HCT116 (cell line): ENCODE results near the gene HSPA12A. TPM values are rescaled to one million over a fixed set of nuclear protein-coding genes. Genes with fewer than 3 reads are reported as not detected.

Source experiments
- ATAC-seq: fragments of 200-7000 bp; cut with Tn5 transposase; 2 replicates; pipeline ENCODE4 v1.9.1; 2020; ENCODE audit warnings: mild to moderate bottlenecking, moderate library complexity
- BruUV-seq: library from RNA; stranded (reverse); fragments of 400-500 nt; replicated peaks from 2 replicates; lab custom pipeline; 2021; lab: Mats Ljungman, UMichigan
- CTCF ChIA-PET: fragments of 300-600 bp; sonication (Branson Sonifier 250); formaldehyde crosslinking; loops from one replicate; lab custom pipeline; 2021; ENCODE audit warnings: antibody characterized with exemption; lab: Charles Lee
- POLR2A ChIA-PET: fragments of 300-600, 350-600 bp; sonication (Branson Sonifier 250); formaldehyde crosslinking; loops from one replicate; lab custom pipeline; 2021; ENCODE audit warnings: antibody characterized with exemption; lab: Charles Lee
- RAD21 ChIA-PET, 2 experiments: fragments of 300-600 bp; sonication (Branson Sonifier 250); formaldehyde crosslinking; loops; one replicate each; lab custom pipeline; 2023; ENCODE audit warnings: low total read pairs in 2 of 2; ENCODE audit not compliant: uncharacterized antibody in 2 of 2, unreplicated experiment in 2 of 2, low non-redundant PET in 1 of 2; lab: Charles Lee
- DNase-seq: peaks from one replicate; pipeline ENCODE4 v3.0.0-alpha.2; 2010; ENCODE audit warnings: low read depth, low spot score
- H2AFZ ChIP-seq: fragments of 200-600 bp; shearing (Covaris generic), sonication (generic); 2 replicates; pipeline ENCODE4 v1.6.1; 2017; ENCODE audit warnings: low read depth, mixed run types, mixed read lengths, antibody characterized with exemption, low read length; ENCODE audit not compliant: poor library complexity, severe bottlenecking
- H3K27ac ChIP-seq: 2 replicates; pipeline ENCODE4 v1.5.1; 2012; ENCODE audit warnings: low read depth, low read length
- H3K27me3 ChIP-seq: fragments of 200-600 bp; sonication (generic); 2 replicates; pipeline ENCODE4 v1.6.1; 2016; ENCODE audit warnings: mixed run types, low read length, mixed read lengths; ENCODE audit not compliant: insufficient read depth
- H3K36me3 ChIP-seq, 2 experiments: fragments of 200-500 bp in 1 of 2; fragments of 200-600 bp in 1 of 2; sonication (Bioruptor generic) in 1 of 2; sonication (generic) in 1 of 2; 2 replicates each; pipeline versions ENCODE4 v1.5.1 to v1.6.1; 2014 to 2016; ENCODE audit warnings: low read length in 2 of 2, inconsistent platforms in 1 of 2, mixed read lengths in 1 of 2, mixed run types in 1 of 2; ENCODE audit not compliant: insufficient read depth in 2 of 2, control insufficient read depth in 1 of 2
- H3K4me1 ChIP-seq, 2 experiments: fragments of 200-600 bp in 1 of 2; sonication (generic) in 1 of 2; 2 replicates each; pipeline versions ENCODE4 v1.5.1 to v1.6.1; 2012 to 2017; ENCODE audit warnings: low read length in 2 of 2, inconsistent platforms in 1 of 2, mild to moderate bottlenecking in 1 of 2, mixed read lengths in 1 of 2, mixed run types in 1 of 2, moderate library complexity in 1 of 2; ENCODE audit not compliant: insufficient read depth in 2 of 2, control insufficient read depth in 1 of 2
- H3K4me2 ChIP-seq: fragments of 200-600 bp; sonication (generic); 2 replicates; pipeline ENCODE4 v1.6.1; 2017; ENCODE audit warnings: mixed run types, low read length, mixed read lengths
- H3K4me3 ChIP-seq, 2 experiments: fragments of 200-600 bp in 1 of 2; sonication (generic) in 1 of 2; replicated peaks in 1 of 2; 2 replicates each; pipeline ENCODE4 v1.5.1; 2011 to 2016; ENCODE audit warnings: low read length in 2 of 2, control low read depth in 1 of 2, low read depth in 1 of 2, mild to moderate bottlenecking in 1 of 2, mixed read lengths in 1 of 2, mixed run types in 1 of 2
- H3K79me2 ChIP-seq: fragments of 200-600 bp; sonication (generic); 2 replicates; pipeline ENCODE4 v1.6.1; 2017; ENCODE audit warnings: mild to moderate bottlenecking, mixed run types, low read length, moderate library complexity, mixed read lengths; ENCODE audit not compliant: insufficient read depth
- H3K9ac ChIP-seq: fragments of 200-600 bp; sonication (generic); 2 replicates; pipeline ENCODE4 v1.6.1; 2016; ENCODE audit warnings: low read length, mixed read lengths
- H3K9me2 ChIP-seq: fragments of 200-600 bp; sonication (generic), shearing (Covaris generic); 2 replicates; pipeline ENCODE4 v1.6.1; 2017; ENCODE audit warnings: mixed run types, mild to moderate bottlenecking, moderate library complexity; ENCODE audit not compliant: insufficient read depth
- H3K9me3 ChIP-seq, 2 experiments: fragments of 200-500 bp in 1 of 2; fragments of 200-600 bp in 1 of 2; sonication (Bioruptor generic) in 1 of 2; sonication (generic) in 1 of 2; 2 replicates each; pipeline ENCODE4 v1.6.1; 2014 to 2017; ENCODE audit warnings: low read length in 2 of 2, mixed read lengths in 2 of 2, inconsistent platforms in 1 of 2, low read depth in 1 of 2, mild to moderate bottlenecking in 1 of 2, mixed run types in 1 of 2, moderate library complexity in 1 of 2; ENCODE audit not compliant: control insufficient read depth in 1 of 2, insufficient read depth in 1 of 2
- H4K20me1 ChIP-seq: fragments of 200-600 bp; sonication (generic), shearing (Covaris generic); 2 replicates; pipeline ENCODE4 v1.6.1; 2017; ENCODE audit warnings: mixed run types, mild to moderate bottlenecking, moderate library complexity; ENCODE audit not compliant: insufficient read depth
- ATF3 ChIP-seq: IDR thresholded peaks from 2 replicates; pipeline ENCODE4 v1.6.1; 2012
- MAX ChIP-seq: IDR thresholded peaks from 2 replicates; pipeline ENCODE4 v1.6.1; 2012
- POLR2A ChIP-seq: IDR thresholded peaks from 2 replicates; pipeline ENCODE4 v1.7.0; 2011; ENCODE audit warnings: borderline replicate concordance; ENCODE audit not compliant: insufficient read depth, insufficient read length; ENCODE audit errors: extremely low read depth
- POLR2AphosphoS5 ChIP-seq: IDR thresholded peaks from 2 replicates; pipeline ENCODE4 v1.6.1; 2011; ENCODE audit warnings: mild to moderate bottlenecking, low read depth, low read length, moderate library complexity
- RAD21 ChIP-seq: IDR thresholded peaks from 2 replicates; pipeline ENCODE4 v1.6.1; 2012; ENCODE audit warnings: low read depth, mild to moderate bottlenecking
- TCF7L2 ChIP-seq: IDR thresholded peaks from 2 replicates; pipeline ENCODE4 v1.7.0; 2011; ENCODE audit warnings: borderline replicate concordance, inconsistent platforms; ENCODE audit not compliant: insufficient read depth, insufficient read length; ENCODE audit errors: extremely low read depth
- ZBTB33 ChIP-seq: IDR thresholded peaks from 2 replicates; pipeline ENCODE4 v1.6.1; 2011; ENCODE audit warnings: mild to moderate bottlenecking, low read length, moderate library complexity; ENCODE audit not compliant: insufficient replicate concordance; ENCODE audit errors: extremely low read depth
- intact Hi-C: fragments of 100-400 bp; cut with micrococcal nuclease; formaldehyde crosslinking; loops from 2 replicates; pipeline ENCODE4 v1.10.0; 2022
- total RNA-seq: library from RNA; stranded (reverse); gene quantifications from one replicate; pipeline ENCODE4 v1.2.1, GENCODE V29; 2021; ENCODE audit not compliant: unreplicated experiment

Gene HSPA12A
- total RNA-seq, 1 experiment from 2014 or later, result 19.8 TPM

- POLR2A ChIA-PET, result interaction anchor here (0.9 kb wide), 1 partner anchor 548 kb away, joined by 3 read pairs; no protein-coding TSS in a partner anchor
- Histone ChIP-seq H2AFZ (no peak overlapping the region), H3K9me2 (no peaks in the 10 kb centered on the region), H3K27me3 (no peaks in the 10 kb centered on the region), H3K79me2 (no peaks in the 10 kb centered on the region), H3K4me3 (peak overlapping the region in 1 of 2 experiments; percentile 50; a peak in 2 of 4 replicates), H3K27ac (no peak overlapping the region), H3K4me1 (peaks cover 0 to 8% of the 10 kb centered on the region in 2 experiments; a peak in 1 of 4 replicates), H3K9me3 (no peaks in the 10 kb centered on the region), H3K4me2 (peak overlapping the region; percentile 82), H3K9ac (no peak overlapping the region), H3K36me3 (no peaks in the 10 kb centered on the region), H4K20me1 (no peaks in the 10 kb centered on the region; the same call in 1 of the 2 replicates)
- no peak for TF ChIP-seq MAX
- TF ChIP-seq POLR2A, result no peak
- TF ChIP-seq POLR2AphosphoS5, result no peak
- TF ChIP-seq ATF3, result no peak
- TF ChIP-seq ZBTB33, result no peak
- TF ChIP-seq TCF7L2, result no peak
- TF ChIP-seq RAD21, result no peak
- DNase-seq (no peak), ATAC-seq (no peak)
- intact Hi-C loops, result loop anchor here (1.0 to 2.0 kb wide), 2 partner anchors 161 to 550 kb away; no protein-coding TSS in a partner anchor
- CTCF ChIA-PET, result interaction anchor here (0.7 to 4.6 kb wide), 9 partner anchors 12 to 549 kb away, joined by 3 to 56 read pairs (median 4); no protein-coding TSS in a partner anchor
- BruUV-seq, result no TSS peak
- RAD21 ChIA-PET, result interaction anchor here (0.9 to 2.7 kb wide), 4 partner anchors 145 to 548 kb away, joined by 3 to 11 read pairs (median 5); no protein-coding TSS in a partner anchor
Measured at GRCh38 chr10:116626815-116627214, 115.6 kb downstream of the HSPA12A start.
